Non-pigmented ciliary epithelial cell (primary cell): ENCODE measurements around the gene HNRNPC.
A peak's percentile ranks its signal among the peaks of the same experiment; 100 is the strongest.
"Not testable (repeated sequence)": the region's sequence is repeated elsewhere in the genome, so short reads cannot be mapped to it uniquely, and the experiment has no call there.

Source experiments
- DNase-seq: peaks from one replicate; pipeline ENCODE4 v3.0.0-alpha.2; 2010; ENCODE audit warnings: low read depth

The HNRNPC gene

DNA sequence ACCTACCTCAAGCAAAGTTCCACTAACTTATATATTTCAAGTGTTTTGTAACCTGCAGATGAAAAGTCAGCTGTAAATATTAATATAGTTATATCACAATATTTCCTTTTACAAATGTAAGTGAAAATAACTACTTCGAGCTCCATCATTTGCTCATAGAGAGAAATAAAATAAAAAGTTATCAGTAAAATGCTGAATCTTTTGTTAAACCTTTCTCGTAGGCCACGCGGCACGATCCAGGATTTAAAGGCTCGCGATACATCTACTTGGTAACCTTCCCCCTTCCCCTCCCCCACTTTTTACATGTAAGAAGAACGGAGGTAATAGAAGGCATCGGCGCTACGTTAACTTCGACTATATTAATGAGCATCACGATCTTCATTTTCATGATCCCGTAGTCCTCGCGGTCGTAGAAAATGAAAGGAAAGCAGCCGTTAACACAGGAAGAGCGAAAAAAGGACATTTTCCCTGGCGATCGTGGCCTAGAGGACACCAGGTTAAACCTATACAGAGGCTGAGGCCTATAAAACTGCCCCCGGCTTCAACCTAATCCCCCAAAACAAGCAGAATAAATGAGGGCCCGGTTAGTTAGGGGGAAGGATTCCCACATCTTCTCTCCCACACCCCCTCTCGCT, 508 bp downstream of the HNRNPC start:
- no peak for DNase-seq

DNA sequence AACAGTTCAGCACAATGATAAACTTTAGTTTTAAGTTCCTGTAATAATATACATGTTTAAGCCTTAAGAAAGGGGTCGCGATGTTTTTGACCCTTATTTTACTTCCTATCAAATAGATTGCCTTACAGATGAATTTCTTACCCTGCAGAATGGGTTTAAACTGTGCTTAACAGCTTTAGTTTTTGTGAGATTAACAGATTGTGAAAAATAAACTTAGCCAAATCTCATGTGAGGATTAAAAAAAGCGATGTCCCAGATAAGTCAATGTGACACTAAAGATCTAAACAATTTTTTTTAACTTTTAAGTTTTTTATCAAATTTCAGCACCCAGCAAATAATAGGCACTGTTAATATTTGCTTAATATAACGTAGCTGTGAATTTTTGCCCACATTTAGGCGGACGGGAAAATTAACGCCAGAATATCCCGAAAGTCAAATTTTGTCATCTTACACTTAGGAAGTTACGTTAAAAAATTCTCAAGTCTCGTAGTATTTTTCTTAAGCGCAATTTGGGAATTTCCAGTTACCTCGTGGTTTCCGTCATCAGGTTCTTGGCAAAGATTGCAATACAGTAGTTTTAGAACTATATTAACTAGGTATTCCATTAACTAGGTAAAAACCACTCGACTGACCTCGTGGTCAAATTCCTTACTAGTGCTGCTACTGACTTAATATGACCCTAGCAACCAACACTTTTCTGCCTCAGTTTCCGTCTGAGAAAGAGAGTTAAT, 1.2 kb downstream of the HNRNPC start:
- no peak for DNase-seq

DNA sequence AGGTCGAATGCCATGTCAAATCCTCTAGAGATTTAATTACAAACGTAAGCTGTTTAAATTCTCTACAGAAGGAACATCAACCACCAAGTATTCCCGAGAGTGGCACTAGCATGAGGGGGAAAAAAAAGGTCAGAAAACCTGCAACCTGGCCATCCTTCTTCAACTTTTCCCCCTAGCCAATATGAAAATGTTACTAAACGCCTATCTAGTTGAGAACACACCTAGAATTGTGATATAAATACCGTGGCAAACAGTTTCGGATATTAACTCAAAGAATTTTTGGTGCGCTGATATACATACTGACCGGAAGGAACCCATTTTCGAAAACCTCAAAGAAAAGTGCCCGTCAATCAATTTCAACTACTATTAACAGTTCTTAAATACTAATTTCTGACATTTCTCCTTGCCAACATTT, 1.8 kb downstream of the HNRNPC start:
- no peak for DNase-seq

DNA sequence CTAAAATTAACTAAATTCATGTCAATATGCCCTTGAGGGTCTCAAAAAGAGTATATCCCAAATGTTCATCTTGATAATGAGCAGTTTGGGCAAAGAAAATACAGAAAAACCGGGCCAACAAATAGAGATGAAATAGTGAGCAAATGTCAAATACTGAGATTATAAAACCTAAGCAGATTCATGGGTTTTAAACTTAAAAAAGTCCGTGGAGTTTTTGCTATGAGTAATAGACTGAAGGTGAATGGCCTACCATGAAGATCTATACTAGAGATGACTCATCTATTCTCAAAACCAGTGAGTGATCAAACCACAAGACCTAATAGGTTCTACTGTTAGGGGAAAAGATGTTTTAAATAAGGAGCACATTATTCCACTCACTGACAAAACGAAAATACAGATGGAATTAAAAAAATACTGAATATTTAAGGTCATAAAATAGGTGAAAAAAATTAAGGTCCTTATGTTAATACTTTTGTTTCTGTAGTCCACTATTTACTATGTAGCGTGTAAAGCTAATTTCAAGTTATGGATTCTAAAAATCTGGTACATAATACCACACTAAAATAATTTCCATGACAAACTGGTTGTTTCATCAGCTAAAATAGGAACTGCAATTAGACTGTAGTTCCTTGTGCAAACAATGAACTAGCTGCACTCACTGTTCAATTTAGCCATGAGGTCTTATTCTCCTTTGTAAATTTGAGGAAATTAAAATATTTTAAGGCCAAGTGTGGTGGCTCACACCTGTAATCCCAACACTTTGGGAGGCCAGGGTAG, 5.0 kb downstream of the HNRNPC start:
- DNase-seq = peak; percentile 72

DNA sequence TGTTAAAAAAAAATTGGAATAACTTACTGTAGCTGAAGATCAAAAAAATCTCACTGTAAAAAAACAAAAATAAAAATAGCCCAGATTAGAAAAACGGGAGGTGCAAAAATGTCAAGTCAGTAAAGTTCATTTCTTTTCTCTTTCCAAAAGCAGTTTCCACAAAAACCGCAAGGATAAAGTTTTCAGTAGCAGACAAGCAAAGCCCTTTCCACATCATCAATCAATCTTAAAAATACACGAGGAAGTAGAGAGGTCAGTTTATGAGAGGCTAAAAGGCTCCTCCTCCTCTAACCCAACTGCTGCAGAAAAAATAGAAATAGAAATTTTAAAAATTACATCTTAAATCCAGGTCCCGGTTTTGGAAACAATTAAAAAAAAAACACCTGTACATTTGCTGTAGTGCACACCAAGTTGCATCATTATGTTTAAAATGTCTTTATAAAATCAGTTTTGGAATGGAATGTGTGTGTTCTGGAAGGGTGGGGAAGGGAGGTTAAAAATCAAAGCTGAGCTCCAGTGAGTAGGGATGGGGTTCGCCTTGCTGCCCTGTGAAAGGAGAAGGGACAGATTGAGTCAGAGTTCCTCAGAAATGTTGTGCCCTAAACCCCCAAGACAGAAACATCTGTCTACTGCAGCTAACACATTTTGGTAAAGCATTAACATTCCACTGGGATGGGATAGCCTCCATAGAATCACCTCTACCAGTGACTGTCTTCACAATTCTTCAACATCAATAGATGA, 5.8 kb downstream of the HNRNPC start:
- DNase-seq = no peak

DNA sequence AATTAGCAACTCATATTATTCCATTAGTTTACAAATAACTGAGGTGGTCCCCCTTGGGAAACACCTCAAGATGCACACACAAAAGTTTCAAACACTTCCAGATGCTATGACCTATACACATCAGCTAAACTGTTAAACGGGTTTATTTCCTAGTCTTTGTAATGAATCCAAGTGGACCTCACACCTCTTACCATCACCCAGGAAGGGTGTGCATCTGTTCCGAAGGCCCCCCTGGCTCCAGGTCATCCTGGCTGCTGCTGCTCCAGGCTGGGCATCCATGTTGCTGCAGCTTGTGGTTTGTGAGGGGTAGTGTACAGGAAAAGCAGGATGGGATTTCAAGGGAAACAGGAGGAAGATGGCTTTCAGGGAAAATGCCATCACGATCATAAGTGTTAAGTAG, 6.8 kb downstream of the HNRNPC start:
- DNase-seq = no peak

DNA sequence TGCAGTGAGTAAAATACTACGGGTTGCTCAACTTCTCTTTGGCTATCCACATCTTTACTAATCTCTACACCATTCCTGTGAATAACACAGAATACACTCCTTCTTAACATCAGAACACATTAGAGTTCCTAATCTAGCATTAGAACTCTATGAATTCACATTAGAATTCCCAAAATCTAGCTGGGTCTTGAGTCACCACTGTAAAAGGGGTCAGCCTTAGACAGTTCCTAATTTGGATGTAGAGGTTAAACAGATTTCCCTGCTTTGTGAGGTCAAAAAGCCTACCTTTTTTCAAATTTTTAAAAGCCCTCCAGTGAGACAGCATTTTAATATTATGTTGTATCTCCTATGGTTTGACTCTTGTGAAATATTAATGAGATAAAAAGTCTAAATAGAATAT, 7.4 kb downstream of the HNRNPC start:
- no peak for DNase-seq

DNA sequence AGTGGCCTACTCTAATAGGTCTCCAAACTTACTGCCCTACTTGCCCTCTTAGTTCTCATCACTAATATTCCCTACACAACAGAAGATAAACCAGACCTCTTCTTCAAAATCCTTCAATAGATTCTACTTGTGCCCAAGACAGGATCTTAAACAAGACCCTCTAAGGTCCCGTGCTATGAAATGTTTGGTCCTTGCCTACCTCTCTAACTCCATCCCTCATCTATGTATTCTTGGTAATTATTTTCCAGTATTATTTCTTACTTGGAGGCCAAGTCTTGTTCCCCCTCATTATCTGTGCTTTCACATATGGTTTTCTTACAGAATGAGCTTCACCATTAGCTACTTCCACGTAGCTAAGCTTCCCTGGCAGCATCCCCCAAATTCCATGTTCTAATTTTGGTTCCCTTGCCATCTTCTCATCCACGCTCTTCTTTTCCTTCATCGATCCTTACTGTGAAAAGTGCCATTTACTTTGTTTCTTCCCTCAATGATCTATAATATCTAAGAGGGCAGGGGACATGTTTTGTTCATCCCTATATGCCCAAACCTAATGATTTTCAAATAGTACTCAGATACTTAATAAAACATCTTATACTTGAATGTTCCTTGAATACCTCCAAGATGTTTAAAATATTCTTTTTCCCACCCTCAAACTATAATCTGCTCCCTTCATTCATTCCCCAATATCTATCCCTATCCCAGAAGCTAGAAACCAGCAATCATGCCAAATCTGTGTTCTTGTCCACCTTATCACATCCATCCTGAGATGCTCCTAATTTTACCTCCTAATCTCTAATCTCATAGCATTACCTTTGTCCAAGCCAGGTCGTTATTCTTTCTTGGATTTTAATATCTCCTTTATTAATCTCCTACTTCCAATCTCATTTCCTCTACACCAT, 10.1 kb downstream of the HNRNPC start:
- DNase-seq = no peak

DNA sequence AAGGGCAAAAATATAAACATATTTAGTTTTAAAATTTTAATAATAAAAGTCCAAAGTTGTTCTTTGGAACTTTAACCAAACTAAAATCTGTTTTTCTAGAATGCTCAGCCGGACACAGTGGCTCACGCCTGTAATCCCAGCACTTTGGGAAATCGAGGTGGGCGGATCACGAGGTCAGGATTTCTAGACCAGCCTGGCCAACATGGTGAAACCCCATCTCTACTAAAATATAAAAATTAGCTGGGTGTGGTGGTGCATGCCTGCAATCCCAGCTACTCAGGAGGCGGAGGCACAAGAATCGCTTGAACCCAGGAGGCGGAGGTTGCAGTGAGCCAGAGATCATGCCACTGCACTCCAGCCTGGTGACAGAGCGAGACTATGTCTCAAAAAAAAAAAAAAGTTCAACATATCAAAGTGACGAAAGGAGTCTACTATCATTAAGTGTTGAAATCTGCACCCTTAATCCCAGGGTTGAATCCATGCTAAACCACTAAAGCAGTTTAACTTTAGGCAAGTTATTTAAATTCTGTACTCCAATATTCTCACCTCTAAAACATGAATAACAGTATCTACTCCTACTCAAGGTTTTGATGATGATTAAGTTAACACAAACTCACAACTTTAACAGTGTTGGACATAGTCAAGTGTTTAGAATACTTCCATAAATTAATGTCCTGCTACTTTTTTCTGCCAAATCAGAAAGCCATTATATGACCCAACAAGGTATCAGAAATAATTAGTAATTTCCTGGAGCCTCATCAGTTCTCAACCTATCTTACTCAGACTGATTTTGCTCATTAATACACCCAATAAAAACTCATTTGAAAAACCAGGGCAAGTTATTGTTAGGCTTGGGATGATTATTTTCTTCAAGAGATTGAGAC, 11.0 kb downstream of the HNRNPC start:
- no peak for DNase-seq

DNA sequence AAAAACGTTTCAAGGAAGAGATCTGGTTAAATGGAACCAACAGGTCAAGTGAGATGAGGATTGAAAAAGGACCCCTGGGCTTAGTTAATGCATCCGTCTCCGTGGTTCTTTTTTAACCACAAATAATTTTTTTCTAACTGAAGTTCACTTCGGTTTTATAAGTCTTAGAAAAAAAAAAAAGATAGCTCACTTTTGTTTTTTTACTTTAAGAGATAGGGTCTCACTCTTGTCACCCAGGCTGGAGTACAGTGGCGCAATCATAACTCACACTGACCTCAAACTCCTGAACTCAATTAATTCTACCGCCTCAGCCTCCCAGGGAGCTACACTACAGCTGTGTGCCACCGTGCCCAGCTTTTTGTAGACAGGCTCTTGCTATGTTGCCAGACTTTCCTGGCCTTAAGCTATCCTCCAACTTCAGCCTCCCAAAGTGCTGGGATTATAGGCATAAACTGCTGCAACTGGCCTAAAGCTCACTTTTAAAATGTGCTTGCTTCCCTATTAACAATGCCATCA, 11.8 kb downstream of the HNRNPC start:
- no peak for DNase-seq

DNA sequence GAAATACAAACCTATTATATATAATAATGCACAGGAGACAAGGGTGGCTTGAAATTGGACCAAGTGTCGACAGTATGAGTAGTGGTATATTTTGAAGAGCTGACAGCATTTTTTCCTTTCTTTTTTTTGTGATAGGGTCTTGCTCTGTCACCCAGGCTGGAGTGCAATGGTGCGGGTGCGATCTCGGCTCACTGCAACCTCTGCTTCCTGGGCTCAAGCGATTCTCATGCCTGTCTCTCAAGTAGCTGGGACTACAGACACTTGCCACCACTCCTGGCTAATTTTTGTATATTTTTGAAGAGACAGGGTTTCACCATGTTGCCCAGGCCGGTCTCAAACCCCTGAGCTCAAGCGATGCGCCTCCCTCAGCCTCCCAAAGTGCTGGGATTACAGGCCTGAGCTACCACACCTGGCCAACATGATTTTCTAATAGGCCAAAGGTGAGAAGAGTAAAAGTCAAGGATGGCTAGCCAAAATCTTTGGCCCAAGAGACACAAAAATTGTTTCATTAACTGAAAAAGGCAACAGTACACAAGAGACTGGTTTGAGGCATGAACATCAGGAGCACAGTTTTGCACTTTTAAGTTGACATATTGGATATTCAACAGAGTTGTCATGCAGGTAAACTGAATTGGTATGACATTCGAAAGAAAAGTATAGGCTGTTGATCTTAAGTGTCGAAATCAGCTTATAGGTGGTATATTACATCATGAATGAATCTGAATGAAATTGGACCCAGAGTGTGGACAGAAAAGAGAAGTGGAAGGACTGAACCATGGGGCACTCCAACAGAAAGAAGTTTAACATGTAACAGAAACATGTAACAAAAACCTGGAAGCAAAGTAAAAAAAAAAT, 12.5 kb downstream of the HNRNPC start:
- DNase-seq = no peak

DNA sequence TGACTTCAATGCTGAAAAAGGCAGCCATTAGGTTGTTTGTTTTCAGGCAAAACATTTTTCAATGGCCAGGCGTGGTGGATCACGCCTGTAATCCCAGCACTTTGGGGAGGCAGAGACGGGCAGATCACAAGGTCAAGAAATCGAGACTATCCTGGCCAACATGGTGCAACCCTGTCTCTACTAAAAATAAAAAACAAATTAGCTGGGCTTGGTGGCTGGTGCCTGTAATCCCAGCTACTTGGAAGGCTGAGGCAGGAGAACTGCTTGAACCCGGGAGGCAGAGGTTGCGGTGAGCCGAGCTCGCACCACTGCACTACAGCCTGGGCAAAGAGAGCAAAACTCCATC, 13.2 kb downstream of the HNRNPC start:
- DNase-seq = not testable (repeated sequence)

DNA sequence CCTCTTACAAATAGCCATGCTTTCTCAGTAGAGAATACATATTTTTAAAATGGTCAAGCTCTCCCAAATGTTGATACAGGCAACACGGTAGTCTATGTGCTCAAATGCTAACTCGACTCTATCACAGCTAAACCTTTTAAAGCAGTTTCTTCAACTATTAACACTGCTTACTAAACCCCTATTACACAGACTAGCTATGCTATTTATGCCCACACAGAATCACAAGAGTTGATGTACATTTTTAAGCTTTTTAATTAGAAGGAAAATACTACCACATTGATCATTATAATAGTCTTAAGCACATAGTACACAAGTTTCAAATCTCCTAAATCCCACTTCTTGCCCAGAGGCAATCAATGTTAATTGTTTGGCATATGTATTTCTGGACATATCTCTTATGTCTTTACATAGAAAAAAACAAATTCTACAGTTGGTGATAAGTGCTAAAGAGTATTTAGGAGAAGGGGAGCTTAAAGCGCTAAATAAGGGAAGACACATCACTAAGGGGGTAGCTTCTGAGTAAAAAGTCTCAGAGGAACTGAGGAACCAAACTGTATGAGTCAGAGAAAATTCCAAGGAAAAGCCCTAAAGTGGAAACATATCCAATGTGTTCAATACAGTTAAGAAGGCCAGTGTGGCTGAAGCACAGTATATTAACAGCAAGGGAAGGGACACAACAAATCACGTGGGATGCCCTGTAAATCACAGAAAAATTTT, 13.7 kb downstream of the HNRNPC start:
- DNase-seq = no peak

DNA sequence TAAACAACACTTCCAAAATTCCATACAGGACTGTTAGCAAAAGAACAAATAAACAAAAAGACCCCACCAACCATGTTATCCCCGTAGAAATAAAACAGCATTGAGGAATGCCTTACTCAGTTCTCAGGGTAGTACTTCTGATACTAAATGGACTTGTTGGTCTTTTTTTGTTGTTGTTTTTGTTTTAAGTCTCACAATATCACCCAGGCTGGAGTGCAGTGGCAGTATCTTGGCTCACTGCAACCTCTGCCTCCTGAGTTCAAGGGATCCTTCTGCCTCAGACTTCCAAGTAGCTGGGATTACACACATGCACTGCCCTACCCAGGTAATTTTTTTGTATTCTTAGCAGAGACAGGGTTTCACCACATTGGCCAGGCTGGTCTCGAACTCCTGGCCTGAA, 17.1 kb downstream of the HNRNPC start:
- no peak for DNase-seq

DNA sequence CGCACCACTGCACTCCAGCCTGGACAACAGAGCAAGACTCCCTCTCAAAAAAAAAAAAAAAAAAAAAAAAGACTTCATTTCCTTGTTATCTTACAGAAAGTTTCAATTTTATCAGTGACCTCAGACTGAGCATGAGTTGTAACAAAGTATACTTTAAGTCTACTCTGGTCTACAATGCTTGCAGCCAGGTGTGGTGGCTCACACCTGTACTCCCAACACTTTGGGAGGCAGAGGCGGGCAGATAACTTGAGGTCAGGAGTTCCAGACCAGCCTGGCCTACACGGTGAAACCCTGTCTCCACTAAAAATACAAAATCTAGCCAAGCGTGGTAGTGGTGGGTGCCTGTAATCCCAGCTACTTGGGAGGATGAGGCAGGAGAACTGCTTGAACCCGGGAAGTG, 18.0 kb downstream of the HNRNPC start:
- no peak for DNase-seq

DNA sequence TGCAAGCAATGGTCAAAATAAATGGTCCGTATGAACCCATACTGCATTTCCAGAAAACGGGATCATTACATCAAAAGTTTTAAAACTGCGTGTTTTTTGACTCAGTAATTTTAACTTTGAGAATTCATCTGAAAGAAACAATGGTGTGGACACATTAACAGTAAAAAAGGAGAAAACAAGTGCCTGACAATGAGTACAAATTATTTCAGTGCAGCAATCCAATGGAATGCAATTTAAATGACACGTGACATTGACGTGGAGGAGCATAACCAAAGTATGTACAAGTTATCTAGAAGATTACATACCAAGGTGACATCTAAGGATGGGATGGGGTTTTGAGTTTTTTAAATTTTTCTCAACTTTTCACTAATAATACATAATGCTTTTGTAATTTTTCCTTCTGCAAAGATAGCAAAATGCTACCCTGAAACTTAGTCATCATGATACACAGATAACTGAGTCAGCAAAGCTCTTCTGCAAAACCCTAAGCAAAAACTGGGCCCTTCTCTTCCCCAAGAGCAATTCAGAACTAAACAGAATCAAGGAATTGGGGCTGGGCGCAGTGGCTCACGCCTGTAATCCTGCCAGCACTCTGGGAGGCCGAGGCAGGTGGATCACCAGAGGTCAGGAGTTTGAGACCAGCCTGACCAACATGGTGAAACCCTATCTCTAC, 20.4 kb downstream of the HNRNPC start:
- DNase-seq = no peak

DNA sequence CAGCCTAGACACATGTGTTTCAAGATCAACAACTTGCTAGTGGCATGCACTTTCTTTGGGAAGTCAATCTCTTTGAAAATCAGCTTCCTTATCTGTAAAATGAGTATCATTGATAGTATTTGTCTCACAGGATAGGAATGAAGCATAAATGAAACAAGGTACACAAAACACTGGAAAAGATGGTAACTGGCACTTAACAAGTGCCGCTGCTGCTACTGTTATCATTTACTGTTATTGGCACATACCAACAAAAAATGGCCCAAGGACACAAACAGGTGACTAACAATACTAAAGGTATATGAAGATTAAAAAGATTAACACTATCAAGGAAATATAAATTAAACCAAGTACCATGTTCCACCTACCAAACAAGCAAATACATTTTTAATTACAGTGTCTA, 20.9 kb downstream of the HNRNPC start:
- DNase-seq = no peak

DNA sequence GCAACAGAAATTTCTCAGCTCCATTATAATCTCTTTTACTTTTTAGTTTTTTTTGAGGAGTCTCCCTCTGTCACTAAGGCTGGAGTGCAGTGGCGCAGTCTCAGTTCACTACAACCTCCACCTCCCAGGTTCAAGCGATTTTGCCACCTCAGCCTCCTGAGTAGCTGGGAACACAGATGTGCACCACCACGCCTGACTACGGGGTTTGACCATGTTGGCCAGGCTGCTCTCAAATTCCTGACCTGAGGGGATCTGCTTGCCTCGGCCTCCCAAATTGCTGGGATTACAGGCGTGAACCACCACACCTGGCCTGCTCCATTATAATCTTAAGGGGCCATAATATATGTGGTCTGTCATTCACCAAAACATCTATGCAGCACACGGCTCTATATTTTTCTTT, 23.4 kb downstream of the HNRNPC start:
- no peak for DNase-seq
